Raji (cell line): Measurements from ENCODE around the gene SLCO3A1.

ENCODE experiments used
- POLR2A ChIP-seq: IDR thresholded peaks from 2 replicates; pipeline ENCODE4 v1.6.1; 2011; ENCODE audit warnings: low read depth, low read length, control low read depth; ENCODE audit not compliant: insufficient read depth

The SLCO3A1 gene

DNA sequence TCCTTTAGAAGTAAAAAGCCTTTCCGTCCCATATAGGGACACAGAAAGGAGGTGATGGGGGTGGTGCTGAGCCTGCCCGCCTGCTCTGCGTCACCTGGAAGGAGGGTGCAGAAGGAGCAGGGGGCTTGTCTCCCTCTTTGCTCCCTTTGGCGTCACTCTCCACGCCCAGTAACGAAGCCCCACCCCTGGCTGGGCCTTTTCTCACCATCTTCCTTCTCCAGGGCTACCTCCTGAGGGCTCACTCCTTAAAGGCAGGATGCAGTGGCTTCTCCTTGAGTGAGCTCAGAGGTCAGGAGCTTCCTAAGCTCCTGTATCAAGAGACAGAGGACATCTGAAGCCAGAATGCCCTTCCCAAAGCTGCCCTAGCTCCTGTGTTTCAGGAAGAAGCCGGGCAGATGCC, 31.5 kb downstream of the SLCO3A1 start:
- no peak for TF ChIP-seq POLR2A

DNA sequence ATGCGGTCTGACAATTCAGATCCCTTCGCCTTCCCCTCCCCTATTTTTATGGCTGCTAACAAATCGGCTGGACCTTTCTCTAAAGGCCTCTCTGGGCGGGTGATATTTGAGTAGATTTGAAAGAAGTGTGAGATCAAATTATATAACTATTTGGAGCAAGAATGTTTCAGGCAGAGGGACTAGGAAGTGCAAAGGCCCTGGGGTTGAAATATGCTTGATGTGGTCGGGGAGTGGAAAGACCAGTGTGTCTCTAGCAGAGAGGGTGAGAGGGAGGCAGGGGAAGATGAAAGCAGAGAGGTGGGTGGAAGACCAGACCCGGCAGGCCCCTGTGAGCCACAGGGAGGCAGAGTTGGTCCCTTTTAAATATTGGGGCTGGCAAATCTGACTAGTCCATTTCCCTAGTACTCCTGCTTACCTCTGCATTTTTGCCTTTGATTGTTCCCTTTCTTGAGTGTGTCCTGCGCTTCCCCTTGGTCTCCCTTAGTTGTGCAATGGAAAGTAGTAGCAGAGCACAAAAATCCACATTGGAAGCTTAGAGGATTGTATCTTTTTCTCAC, 32.3 kb downstream of the SLCO3A1 start:
- TF ChIP-seq POLR2A, result no peak

DNA sequence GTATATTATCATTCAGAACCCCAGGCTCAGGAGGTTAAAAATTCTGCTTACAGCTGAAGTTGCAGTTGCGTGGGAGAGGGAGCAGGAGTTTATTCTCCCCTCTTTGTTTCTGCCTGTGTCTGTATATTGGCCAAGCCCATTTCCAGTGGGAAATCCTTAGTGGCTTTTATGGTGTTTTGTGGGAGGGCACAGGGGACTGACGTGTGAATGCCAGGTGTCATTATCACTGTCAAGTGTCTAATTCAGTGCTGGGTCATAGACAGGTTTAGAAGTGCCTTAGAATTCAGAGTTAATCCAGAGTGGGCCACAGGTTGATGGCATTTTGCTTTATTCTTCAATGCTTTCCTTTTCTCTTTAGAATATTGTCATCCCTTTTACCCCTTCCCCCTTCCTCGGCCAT, 33.4 kb downstream of the SLCO3A1 start:
- TF ChIP-seq POLR2A, result no peak

DNA sequence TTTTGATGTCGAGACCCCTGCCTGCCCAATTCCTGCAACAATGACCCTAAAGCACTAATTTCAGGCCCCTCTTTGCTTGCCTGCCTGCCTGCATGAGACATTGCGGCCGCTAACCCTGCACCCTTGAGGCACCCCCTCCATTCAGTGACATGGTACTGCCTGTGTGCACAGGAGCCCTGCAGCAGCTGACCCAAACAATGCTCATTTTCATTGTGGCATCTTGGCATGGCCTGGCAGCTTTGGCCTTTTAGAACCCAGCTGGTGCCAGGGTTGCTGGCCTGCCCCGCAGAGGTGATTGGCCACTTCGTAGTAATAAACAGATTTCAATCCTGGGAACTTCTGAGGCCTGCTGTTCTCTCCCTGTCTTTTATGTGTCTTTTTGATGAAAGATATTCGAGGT, 33.8 kb downstream of the SLCO3A1 start:
- no peak for TF ChIP-seq POLR2A

DNA sequence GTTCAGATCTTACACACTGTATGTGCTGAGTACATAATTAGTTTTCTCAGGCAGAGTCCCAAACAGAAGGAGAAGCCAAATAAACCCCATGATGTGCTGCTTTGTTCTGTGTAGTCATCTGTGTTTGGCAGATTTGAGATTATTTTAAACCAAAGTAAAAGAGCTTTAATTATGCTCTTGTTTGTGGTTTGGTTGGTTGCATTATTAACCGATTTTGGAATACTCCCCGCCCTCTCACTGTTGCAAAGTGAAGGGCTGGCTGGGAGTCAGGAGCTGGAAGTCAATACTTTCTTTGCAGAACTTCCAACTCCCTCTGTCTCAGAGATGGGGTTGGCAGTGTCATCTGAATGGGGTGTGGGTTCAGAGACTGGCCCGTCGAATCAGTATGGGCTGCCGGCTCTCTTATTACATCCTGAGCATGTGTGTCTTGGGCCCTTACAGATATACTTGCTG, 34.4 kb downstream of the SLCO3A1 start:
- TF ChIP-seq POLR2A, result no peak

DNA sequence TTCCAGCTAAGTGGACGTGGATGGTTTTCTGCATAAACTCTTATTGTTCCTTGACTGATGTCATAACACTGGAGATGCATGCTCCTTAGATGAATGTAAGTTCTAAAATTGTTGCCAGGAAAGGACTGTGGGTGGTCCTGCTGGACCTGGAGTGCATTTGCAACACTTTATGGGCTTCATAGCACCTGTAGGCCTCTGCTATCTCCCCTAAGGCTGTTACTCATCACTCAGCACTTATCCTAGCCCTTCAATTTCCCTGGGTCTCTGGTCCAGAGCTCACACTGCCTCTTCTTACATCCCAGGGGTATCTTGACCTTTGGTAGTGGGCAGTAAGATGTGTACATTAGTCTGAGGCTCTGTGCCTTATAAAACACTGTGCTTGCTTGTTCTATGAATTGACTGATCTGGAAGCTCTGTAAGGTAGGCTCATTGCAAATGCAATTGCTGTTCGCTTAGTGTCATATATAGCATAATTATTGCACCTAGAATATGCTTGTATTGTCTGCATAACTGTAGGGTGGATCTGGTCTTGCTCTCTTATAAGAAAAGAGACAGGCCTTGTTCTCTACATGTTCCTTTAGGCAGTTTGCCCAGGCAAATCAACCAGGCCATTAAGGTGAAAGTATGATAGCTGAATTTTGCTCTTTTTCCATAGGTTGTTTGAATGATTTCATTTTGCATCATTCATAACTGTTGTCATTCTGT, 35.8 kb downstream of the SLCO3A1 start:
- TF ChIP-seq POLR2A, result no peak

DNA sequence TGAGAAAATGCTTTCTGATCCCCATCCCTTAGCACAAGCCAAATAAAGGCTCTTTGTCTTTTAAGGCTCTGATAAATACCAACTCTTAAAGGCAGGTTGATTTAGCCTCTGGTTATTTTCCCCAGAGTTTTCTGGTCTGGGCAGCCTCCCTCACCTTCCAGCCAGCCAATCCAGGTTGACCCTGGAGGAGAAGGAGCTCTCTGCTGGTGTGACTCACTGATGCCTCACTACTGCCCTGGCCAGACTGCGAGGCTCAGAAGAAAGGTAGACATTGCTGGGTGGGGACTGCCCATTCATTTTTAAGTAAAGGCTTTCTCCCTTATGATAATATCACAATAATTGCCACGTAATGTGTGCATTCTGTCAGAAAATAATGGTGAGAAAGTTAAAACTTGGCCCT, 37.1 kb downstream of the SLCO3A1 start:
- TF ChIP-seq POLR2A, result no peak

DNA sequence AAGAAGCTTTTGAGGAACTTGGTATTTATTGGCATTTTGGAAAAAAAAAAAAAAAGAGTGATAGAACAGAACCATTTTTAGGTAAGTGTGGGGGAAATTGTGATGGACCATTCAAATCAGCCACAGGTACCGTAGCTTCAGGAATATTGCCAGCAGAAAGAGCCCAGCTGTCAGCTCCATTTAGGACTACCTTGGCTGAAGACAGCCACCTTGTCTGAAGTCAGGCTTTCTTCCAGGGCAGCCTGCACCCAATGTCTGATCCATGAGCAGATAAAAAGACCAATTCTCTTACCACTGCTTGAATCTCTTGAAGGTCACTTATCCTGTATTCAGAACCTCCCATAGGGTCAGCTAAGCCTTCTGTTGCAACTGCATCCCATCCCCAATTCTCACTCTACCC, 37.6 kb downstream of the SLCO3A1 start:
- TF ChIP-seq POLR2A, result no peak

DNA sequence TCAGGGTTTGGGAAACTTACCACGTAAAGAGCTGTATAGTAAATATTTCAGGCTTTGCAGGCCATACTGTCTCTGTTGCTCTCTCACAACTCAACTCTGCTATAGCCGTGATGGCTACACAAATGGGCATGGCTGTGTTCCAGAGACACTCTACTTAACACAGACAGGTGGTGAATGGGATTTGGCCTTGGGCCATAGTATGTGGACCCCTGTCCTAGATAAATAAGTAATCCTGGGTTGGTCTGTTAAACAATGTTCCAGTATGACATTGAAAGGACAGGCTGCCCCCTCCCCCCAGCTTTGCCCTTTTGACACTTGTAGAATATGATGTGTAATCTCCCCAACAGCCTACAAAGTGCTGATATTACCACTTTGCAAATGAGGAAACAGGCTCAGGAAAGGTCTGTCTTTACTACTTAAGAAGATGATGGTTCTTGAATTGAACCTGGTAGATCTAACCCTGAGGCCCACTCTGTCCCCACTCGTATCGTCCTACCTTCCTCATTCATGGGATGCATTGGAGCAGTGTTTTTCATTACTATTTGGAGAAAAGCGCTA, 38.4 kb downstream of the SLCO3A1 start:
- TF ChIP-seq POLR2A, result no peak

DNA sequence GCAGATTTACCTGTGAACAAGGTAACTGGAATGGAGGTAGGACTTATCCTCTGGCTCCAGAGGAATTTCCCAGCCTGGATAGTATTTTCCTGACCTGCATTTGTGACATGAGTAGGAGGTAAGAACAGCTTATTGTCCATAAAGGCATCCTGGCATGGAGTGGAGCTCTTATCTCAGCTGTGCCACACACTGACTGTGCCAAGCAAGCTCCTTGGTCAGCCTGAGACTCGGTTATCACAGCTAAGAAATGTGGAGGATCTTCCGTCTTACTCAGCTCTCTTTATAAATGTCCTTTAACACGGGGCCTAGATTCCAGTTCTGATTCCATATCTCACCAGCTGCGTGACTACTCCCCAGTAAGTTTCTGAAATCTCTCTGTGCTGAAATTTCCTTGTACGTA, 38.9 kb downstream of the SLCO3A1 start:
- no peak for TF ChIP-seq POLR2A

DNA sequence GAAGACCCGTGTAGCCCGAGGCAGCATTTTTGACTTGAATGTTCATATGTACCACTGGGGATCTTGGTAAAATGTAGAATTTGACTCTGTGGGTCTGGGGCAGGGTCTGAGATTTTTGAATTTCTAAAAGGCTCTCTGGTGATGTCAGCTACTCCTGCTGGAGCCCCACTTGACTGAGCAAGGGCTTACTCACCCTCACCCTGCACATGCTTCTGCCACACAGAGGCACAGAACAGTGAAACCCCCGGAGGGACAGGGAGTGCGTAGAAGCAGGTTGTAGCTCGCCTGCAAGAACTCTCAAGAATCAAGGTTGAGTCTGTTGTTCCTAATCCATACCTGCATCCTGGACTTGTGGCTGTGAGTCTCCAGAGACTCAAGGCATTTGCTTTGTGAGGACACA, 41.1 kb downstream of the SLCO3A1 start:
- no peak for TF ChIP-seq POLR2A

DNA sequence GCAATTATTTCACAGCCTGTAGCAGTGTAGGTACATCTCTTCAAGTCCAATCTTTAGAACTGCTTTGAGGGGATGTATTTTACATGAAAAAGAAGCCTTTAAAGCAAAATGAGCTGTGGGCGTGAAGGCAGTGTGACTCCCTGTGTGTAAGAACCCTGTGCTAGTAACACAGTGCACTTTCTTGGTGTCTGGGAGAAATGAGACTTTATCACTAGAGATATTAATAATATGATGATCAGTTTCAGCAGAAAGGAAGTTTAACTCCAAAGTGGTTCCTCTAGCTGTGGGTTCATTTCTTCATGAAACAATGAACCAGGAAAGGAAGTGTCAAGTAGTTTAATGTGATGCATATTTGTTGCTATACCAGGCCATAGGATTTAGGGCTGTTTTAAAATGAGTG, 41.5 kb downstream of the SLCO3A1 start:
- TF ChIP-seq POLR2A, result no peak

DNA sequence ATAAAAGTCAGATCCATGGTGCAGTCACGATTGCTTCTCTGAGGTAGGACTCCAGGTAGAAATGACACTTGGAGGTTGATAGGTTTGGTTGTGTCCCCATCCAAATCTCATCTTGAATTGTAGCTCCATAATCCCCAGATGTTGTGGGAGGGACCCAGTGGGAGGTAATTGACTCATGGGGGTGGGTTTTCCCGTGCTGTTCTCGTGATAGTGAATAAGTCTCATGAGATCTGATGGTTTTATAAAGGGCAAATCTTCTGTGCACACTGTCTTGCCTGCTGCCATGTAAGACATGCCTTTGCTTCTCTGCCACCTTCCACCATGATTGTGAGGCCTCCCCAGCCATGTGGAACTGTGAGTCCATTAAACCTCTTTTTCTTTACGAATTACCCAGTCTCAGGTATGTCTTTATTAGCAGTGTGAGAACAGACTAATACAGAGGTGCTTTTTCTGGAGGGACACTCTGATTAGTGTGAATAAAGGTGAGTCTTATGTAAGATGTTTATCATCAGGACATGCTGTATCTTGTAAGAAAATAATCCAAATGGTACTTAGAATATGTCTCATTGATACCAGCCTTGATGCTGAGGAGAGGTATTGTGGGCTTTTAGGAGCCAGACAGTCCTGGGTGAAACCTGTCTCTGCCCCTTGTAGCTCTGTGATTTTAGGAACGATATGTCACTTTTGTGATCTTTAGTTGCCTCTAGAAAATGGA, 43.0 kb downstream of the SLCO3A1 start:
- no peak for TF ChIP-seq POLR2A

DNA sequence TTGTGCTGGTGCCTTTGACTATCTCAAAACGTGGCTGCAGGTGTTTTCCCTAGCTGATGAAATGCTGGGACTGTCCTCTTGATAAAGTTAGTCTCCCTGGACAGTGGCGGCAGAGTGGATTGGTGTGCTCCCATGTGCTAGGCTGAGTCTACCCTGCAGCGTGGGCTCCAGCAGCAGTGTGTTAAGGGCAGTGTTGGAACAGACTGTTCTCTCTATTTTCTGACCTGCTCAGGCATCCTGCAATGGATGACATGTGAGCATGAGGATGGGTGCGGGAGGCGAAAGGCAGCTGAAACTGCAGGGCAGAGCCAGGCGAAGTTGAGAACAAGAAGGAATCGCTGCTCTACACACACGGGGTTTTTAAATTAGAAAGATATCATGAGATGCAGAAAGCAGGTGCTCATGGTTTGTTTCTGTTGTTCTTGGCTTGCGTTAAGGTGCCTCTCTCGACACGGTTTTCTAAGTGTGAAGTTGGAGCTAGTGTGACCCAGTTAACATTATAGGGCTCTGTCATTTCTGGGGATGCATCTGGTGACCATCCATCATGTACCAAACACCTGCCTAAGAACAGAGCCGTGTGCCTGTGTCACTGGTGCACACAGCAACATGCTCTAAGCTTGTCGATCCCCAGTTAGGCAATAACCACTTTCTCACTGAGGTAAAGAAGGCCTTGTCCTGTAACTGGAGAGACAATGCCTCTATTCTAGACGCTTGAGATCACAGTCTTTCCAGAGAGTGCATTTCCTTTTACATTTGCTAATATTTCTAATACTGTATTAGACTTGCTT, 44.3 kb downstream of the SLCO3A1 start:
- no peak for TF ChIP-seq POLR2A

DNA sequence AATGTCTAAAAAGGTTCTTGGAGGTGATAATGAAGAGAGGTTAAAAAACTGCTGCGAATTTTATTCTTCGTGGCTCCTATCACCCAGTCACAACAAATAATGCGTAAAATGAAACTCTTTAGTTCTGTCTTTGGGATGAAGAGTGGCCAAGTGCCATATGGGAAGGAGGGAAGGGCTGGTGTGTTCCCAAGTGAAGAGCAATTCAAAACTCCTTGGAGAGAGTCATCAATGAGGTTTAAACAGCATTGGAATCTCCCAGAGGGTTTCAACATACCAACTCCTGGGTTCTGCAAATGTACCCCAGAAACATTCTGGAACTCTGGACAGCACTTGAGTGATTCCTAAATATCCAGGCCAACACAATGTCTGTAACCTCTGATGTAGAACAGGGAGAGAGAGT, 45.3 kb downstream of the SLCO3A1 start:
- TF ChIP-seq POLR2A, result no peak
